GM12872 (cell line): ENCODE data around the gene CYS1.

ENCODE experiments used
- CTCF ChIP-seq: IDR thresholded peaks from 3 replicates; pipeline ENCODE4 v1.5.1; 2011; ENCODE audit warnings: low read depth, mild to moderate bottlenecking, low read length, moderate library complexity; ENCODE audit not compliant: insufficient read depth

The CYS1 gene

GRCh38 chr2:10122500-10123280 lies 42.5 kb upstream of the CYS1 start, which contains the start of gene RRM2:
Gene RRM2, plus strand, starts transcription at chr2:10122739. Its CDS starts 60 bp downstream, at chr2:10122799.
- no peak for TF ChIP-seq CTCF

GRCh38 chr2:10120877-10121574 lies 40.8 kb upstream of the CYS1 start:
- no peak for TF ChIP-seq CTCF

- no peak for TF ChIP-seq CTCF
These were observed 40.1 kb upstream of the CYS1 start for GRCh38 chr2:10120158-10120876.

GRCh38 chr2:10119601-10120157 lies 39.5 kb upstream of the CYS1 start:
- no peak for TF ChIP-seq CTCF

- TF ChIP-seq CTCF, result no peak
These were observed 38.8 kb upstream of the CYS1 start for GRCh38 chr2:10119027-10119325.

- TF ChIP-seq CTCF, result no peak
These were observed 29.1 kb upstream of the CYS1 start for GRCh38 chr2:10109311-10109710.

- TF ChIP-seq CTCF, result no peak
These were observed 23.0 kb upstream of the CYS1 start for GRCh38 chr2:10103179-10103578.
